Effector memory CD8-positive, alpha-beta T cell (primary cell): ENCODE results near the gene CORO6.
"Not testable (repeated sequence)": the region's sequence is repeated elsewhere in the genome, so short reads cannot be mapped to it uniquely, and the experiment has no call there.

Experiments used
- ATAC-seq: fragments of 150-1000 bp; cut with Tn5 transposase; replicated peaks from 2 replicates; pipeline ENCODE4 v1.10.0; 2021; ENCODE audit warnings: mild to moderate bottlenecking, moderate library complexity
- DNase-seq, 3 experiments: peaks; one replicate each; pipeline ENCODE4 v3.0.0; 2021
- H3K27ac Mint-ChIP-seq, 2 donors: one replicate each; pipeline ENCODE4 v1.8.0; 2022; ENCODE audit warnings: mild to moderate bottlenecking in 2 of 2, mixed read lengths in 2 of 2, moderate library complexity in 2 of 2
- H3K27me3 Mint-ChIP-seq, 2 donors: one replicate each; pipeline ENCODE4 v1.8.0; 2022; ENCODE audit warnings: mixed read lengths in 2 of 2
- H3K36me3 Mint-ChIP-seq: one replicate; pipeline ENCODE4 v1.8.0; 2022; ENCODE audit warnings: mild to moderate bottlenecking, moderate library complexity, mixed read lengths; ENCODE audit not compliant: insufficient read depth
- H3K4me1 Mint-ChIP-seq, 2 donors: one replicate each; pipeline ENCODE4 v1.8.0; 2022; ENCODE audit warnings: low read depth in 2 of 2, mixed read lengths in 2 of 2
- H3K4me3 Mint-ChIP-seq, 2 donors: one replicate each; pipeline ENCODE4 v1.8.0; 2022; ENCODE audit warnings: mild to moderate bottlenecking in 2 of 2, mixed read lengths in 2 of 2, moderate library complexity in 2 of 2
- H3K9me3 Mint-ChIP-seq, 2 donors: one replicate each; pipeline ENCODE4 v1.8.0; 2022; ENCODE audit warnings: mixed read lengths in 2 of 2
- total RNA-seq, 9 experiments: gene quantifications; one replicate each; lab custom pipeline; 2026; lab: John Stamatoyannopoulos, UW

The CORO6 gene
- 2.7 to 10.8 (median 5.1) reads per million in 9 experiments for total RNA-seq

GRCh38 chr17:29622337-29623282, at the start of gene CORO6:
Gene CORO6 (minus strand): TSS chr17:29622912. CDS start chr17:29621421, 1,491 bp downstream.
- peak; percentile 46 to 55 (median 50) for DNase-seq
- Mint-ChIP-seq H3K9me3 (no peaks in the 10 kb centered on the region), H3K36me3 (peaks cover 10% of the 10 kb centered on the region), H3K27me3 (no peaks in the 10 kb centered on the region), H3K4me1 (peaks cover 20 to 23% of the 10 kb centered on the region in 2 donors), H3K27ac (peak within 1 kb of the TSS; percentile 38 to 62), H3K4me3 (peak within 1 kb of the TSS; percentile 75 to 77)
- ATAC-seq: peak; percentile 51

- ATAC-seq (no peak), DNase-seq (no peak)
- Mint-ChIP-seq H3K27me3 (no peaks in the 10 kb centered on the region), H3K9me3 (no peaks in the 10 kb centered on the region), H3K27ac (no peak overlapping the region), H3K36me3 (peaks cover 76% of the 10 kb centered on the region), H3K4me3 (no peak overlapping the region), H3K4me1 (peaks cover 0 to 1% of the 10 kb centered on the region in 2 donors)
Observed at GRCh38 chr17:29671661-29672060, 48.9 kb upstream of the CORO6 start.

- H3K27me3 Mint-ChIP-seq: no peaks in the 10 kb centered on the region
- no peak overlapping the region for H3K4me3 Mint-ChIP-seq
- H3K4me1 Mint-ChIP-seq: no peaks in the 10 kb centered on the region
- ATAC-seq: no peak
- peaks cover 79% of the 10 kb centered on the region for H3K36me3 Mint-ChIP-seq
- H3K27ac Mint-ChIP-seq: peak overlapping the region in 1 of 2 donors; percentile 22
- no peaks in the 10 kb centered on the region for H3K9me3 Mint-ChIP-seq
- DNase-seq: no peak
Observed at GRCh38 chr17:29669266-29669665, 46.6 kb upstream of the CORO6 start.

GRCh38 chr17:29667969-29668368, 45.3 kb upstream of the CORO6 start:
- Mint-ChIP-seq H3K9me3 (no peaks in the 10 kb centered on the region), H3K27me3 (no peaks in the 10 kb centered on the region), H3K4me3 (no peak overlapping the region), H3K36me3 (peaks cover 86% of the 10 kb centered on the region), H3K4me1 (no peaks in the 10 kb centered on the region), H3K27ac (peak overlapping the region in 1 of 2 donors; percentile 38)
- ATAC-seq (no peak), DNase-seq (no peak)

- Mint-ChIP-seq H3K9me3 (no peaks in the 10 kb centered on the region), H3K4me3 (no peak overlapping the region), H3K27ac (peak overlapping the region; percentile 38 to 49), H3K36me3 (peaks cover 70% of the 10 kb centered on the region), H3K4me1 (peaks cover 0 to 4% of the 10 kb centered on the region in 2 donors), H3K27me3 (no peaks in the 10 kb centered on the region)
- DNase-seq (no peak), ATAC-seq (no peak)
Observed at GRCh38 chr17:29665481-29665810, 42.7 kb upstream of the CORO6 start.

GRCh38 chr17:29664743-29665480, 42.2 kb upstream of the CORO6 start:
- no peak for DNase-seq
- no peak for ATAC-seq
- H3K9me3 Mint-ChIP-seq: no peaks in the 10 kb centered on the region
- peak overlapping the region; percentile 38 to 49 for H3K27ac Mint-ChIP-seq
- H3K4me3 Mint-ChIP-seq: no peak overlapping the region
- H3K36me3 Mint-ChIP-seq: peaks cover 65% of the 10 kb centered on the region
- peaks cover 0 to 5% of the 10 kb centered on the region in 2 donors for H3K4me1 Mint-ChIP-seq
- no peaks in the 10 kb centered on the region for H3K27me3 Mint-ChIP-seq

GRCh38 chr17:29663155-29663554, 40.4 kb upstream of the CORO6 start:
- no peak overlapping the region for H3K4me3 Mint-ChIP-seq
- H3K27me3 Mint-ChIP-seq: no peaks in the 10 kb centered on the region
- peaks cover 0 to 5% of the 10 kb centered on the region in 2 donors for H3K4me1 Mint-ChIP-seq
- ATAC-seq (no peak), DNase-seq (no peak)
- H3K36me3 Mint-ChIP-seq: peaks cover 56% of the 10 kb centered on the region
- no peak overlapping the region for H3K27ac Mint-ChIP-seq
- no peaks in the 10 kb centered on the region for H3K9me3 Mint-ChIP-seq

- no peak for DNase-seq
- ATAC-seq: no peak
- no peak overlapping the region for H3K4me3 Mint-ChIP-seq
- H3K27me3 Mint-ChIP-seq: no peaks in the 10 kb centered on the region
- H3K4me1 Mint-ChIP-seq: peaks cover 0 to 5% of the 10 kb centered on the region in 2 donors
- H3K9me3 Mint-ChIP-seq: no peaks in the 10 kb centered on the region
- peak overlapping the region in 1 of 2 donors; percentile 7 for H3K27ac Mint-ChIP-seq
- peaks cover 57% of the 10 kb centered on the region for H3K36me3 Mint-ChIP-seq
Observed at GRCh38 chr17:29661213-29661612, 38.5 kb upstream of the CORO6 start.

- peak overlapping the region; percentile 57 to 78 for H3K27ac Mint-ChIP-seq
- H3K36me3 Mint-ChIP-seq: peaks cover 52% of the 10 kb centered on the region
- H3K4me1 Mint-ChIP-seq: peaks cover 0 to 7% of the 10 kb centered on the region in 2 donors
- no peak for DNase-seq
- no peak overlapping the region for H3K4me3 Mint-ChIP-seq
- no peaks in the 10 kb centered on the region for H3K9me3 Mint-ChIP-seq
- no peaks in the 10 kb centered on the region for H3K27me3 Mint-ChIP-seq
- ATAC-seq: no peak
Observed at GRCh38 chr17:29659155-29659554, 36.4 kb upstream of the CORO6 start.

GRCh38 chr17:29655323-29655722, 32.6 kb upstream of the CORO6 start:
- Mint-ChIP-seq H3K36me3 (peaks cover 61% of the 10 kb centered on the region), H3K4me3 (no peak overlapping the region), H3K4me1 (peaks cover 0 to 2% of the 10 kb centered on the region in 2 donors), H3K27ac (no peak overlapping the region), H3K9me3 (no peaks in the 10 kb centered on the region), H3K27me3 (no peaks in the 10 kb centered on the region)
- no peak for DNase-seq
- ATAC-seq: no peak

GRCh38 chr17:29653995-29654714, 31.4 kb upstream of the CORO6 start:
- Mint-ChIP-seq H3K4me1 (peaks cover 0 to 2% of the 10 kb centered on the region in 2 donors), H3K27ac (peak overlapping the region in 1 of 2 donors; percentile 46), H3K36me3 (peaks cover 65% of the 10 kb centered on the region), H3K4me3 (no peak overlapping the region), H3K27me3 (no peaks in the 10 kb centered on the region), H3K9me3 (no peaks in the 10 kb centered on the region)
- DNase-seq (no peak), ATAC-seq (no peak)

GRCh38 chr17:29652976-29653375, 30.3 kb upstream of the CORO6 start:
- Mint-ChIP-seq H3K9me3 (no peaks in the 10 kb centered on the region), H3K27ac (peak overlapping the region in 1 of 2 donors; percentile 46), H3K4me1 (peaks cover 0 to 2% of the 10 kb centered on the region in 2 donors), H3K4me3 (no peak overlapping the region), H3K27me3 (no peaks in the 10 kb centered on the region), H3K36me3 (peaks cover 75% of the 10 kb centered on the region)
- DNase-seq (no peak), ATAC-seq (no peak)

GRCh38 chr17:29651913-29652312, 29.2 kb upstream of the CORO6 start:
- not testable (repeated sequence) for H3K27me3 Mint-ChIP-seq, H3K4me1 Mint-ChIP-seq, H3K4me3 Mint-ChIP-seq, ATAC-seq, H3K9me3 Mint-ChIP-seq, DNase-seq
- peak overlapping the region in 1 of 2 donors; percentile 57 for H3K27ac Mint-ChIP-seq
- peaks cover 77% of the 10 kb centered on the region for H3K36me3 Mint-ChIP-seq
